ENCODE results near the gene PGAP2. TPM values are rescaled to one million over a fixed set of nuclear protein-coding genes. Genes with fewer than 3 reads are reported as not detected.
"Not testable (repeated sequence)": the region's sequence is repeated elsewhere in the genome, so short reads cannot be mapped to it uniquely, and the experiment has no call there.

Gene PGAP2
- total RNA-seq, 1 donor from 2014 or later = 21.6 TPM

DNA sequence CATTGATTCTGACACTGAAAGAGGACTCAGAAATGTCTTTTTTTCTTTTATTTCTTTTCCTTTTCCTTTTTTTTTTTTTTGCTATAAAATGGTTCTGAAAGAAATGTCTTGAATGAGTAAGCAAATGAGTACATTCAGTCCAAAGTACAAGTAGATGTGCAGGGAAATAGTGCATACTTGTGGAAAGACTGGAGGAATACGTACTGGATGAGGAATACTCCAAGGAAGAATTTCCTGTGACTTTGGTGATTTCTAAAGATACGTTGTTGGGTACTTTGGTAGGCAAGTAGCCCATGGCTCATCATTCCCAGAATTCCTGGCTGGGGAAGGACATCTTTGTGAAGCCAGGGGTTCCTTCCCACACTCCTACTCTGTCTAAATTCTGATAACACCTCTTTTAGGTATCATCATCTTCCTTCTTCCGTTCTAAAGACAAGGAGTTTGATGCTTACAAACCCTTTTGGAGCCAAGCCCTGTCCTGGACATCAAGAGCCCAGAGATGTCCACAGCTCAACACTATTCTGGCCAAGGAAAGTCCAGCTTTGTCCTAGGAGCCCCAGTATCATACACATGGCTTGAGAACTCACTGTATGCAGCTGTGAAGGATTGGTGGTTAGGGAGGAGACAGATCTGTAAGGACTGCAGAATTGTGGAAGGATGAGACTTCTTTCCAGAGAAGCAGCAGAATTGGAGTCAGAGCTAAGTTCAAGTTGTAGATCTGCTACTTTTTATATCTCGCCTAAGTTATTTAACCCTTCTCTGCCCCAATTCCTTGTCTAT is 6.2 kb upstream of the PGAP2 start:
- intact Hi-C loops (cut with micrococcal nuclease) = loop anchor here (10.0 kb wide), 1 partner anchor 197 kb away; no protein-coding TSS in a partner anchor

DNA sequence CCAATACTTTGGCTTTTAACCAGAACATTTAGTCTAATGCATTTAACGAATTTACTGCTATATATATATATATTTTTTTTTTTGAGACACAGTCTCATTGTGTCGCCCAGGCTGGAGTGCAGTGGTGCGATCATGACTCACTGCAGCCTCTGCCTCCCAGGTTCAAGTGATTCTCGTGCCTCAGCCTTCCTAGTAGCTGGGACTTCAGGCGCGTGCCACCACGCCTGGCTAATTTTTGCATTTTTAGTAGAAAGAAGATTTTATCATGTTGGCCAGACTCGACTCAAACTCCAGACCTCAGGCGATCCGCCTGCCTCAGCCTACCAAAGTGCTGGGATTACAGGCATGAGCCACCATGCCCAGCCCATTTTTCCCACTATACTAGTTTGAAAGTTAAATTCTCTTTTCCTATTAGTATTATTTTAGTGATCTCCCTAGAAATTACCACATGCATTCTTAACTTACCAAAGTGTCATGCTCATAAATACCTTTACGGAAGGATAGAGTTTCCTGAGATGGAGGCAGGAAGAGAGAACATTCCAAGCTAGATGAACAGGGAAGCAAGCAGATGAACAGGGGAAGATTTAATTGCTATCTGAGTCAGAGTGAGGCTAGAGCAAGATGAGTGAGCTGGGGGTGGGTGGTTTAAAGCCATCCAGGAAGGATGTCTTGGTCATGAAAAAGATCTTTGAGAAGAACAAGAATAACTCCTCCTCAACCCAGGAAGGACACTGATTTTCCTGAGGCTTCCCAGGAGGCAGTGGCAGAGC is 4.4 kb upstream of the PGAP2 start:
- intact Hi-C loops (cut with micrococcal nuclease) = loop anchor here (10.0 kb wide), 1 partner anchor 199 kb away; no protein-coding TSS in a partner anchor

DNA sequence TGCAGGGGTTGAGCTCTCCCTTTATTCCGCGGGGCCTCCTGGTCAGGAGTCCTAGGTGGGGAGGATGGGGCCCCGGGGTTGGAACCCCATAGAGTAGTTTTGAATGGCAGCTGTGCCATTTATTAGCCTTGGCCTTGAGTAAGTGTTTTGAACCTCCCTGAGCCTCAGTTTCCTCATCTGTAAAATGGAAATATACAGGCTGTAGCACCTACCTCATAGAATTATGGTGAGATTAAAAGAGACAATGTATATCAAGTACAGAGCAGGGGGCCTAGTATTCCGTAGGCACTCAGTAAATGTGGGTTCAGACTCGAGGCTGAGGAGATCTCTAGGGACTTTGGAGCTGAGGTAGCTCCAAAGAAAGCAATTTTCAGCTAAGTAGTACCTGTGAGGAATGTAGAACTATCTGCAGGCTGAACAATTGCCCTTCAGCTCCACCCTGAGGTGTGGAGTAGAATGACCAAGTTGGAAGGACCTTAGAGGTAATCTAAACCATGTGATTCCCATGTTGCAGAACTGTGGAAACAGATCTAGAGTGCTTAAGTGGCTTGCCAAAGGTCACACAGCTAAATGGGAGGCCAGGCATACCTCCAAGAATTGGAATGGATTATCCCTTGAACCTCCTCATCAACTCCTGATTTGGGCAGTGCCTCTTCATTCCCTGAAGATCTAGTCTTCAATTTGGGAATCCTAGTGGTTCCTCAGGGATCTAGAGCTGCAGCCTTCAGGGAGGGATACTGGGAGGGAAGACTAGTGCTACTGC is 682 bp downstream of the PGAP2 start:
- intact Hi-C loops (cut with micrococcal nuclease) = loop anchor here (1.0 to 10.0 kb wide), 10 partner anchors 12 to 263 kb away; partner anchors contain the start of gene NUP98

DNA sequence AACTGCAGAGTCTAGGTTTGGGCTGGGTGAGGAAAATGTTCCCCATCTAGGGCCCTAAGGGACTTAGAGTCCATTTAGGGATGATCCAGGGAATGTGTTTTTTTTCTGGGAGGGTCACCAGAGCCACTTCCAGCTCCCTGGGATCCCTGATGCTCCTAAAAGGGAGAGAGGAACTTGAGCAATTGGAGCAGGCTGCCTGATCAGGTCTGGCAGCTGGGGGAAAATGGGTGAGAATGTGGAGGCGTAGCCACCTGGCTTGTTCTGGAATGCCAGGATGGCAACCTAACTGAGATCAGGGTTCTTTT is 1.2 kb downstream of the PGAP2 start:
- intact Hi-C loops (cut with micrococcal nuclease) = loop anchor here (1.0 to 10.0 kb wide), 7 partner anchors 15 to 263 kb away; no protein-coding TSS in a partner anchor

DNA sequence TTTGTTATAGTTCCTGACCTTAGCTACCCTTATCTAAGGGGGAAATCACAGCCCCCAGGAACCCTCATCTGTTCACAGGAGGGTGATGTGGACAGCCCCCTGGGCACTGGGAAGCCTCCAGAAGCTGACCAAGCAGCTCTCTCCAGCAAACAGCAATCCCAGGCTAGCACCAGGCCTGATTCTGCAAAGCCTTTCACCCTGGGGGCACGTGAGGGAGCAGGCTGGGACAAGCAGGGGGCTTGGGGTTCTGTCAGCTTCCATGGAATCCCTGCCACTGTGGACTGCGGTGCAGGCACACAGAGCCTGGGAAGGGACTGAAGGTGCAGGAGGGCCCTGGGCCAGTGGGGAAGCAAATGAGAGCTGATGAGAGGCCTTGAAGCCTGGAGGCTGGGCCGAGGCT is 2.1 kb downstream of the PGAP2 start:
- intact Hi-C loops (cut with micrococcal nuclease) = no loop called here

DNA sequence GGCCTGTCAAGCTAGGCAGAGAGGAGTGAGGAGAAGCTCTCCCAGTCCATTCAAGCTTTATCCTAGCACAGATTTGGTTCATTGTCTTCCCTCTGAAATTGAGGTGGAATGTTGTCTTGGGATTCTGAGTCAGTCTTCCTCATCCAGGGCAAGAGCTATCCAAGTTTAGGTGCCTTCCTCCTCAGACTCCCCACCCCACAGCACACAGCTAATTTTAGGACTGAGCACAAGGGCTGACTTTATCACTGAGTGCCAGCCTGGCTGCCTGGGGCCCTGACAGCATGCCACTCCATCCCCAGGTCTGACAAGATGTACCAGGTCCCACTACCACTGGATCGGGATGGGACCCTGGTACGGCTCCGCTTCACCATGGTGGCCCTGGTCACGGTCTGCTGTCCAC is 2.6 kb downstream of the PGAP2 start:
- intact Hi-C loops (cut with micrococcal nuclease) = no loop called here

DNA sequence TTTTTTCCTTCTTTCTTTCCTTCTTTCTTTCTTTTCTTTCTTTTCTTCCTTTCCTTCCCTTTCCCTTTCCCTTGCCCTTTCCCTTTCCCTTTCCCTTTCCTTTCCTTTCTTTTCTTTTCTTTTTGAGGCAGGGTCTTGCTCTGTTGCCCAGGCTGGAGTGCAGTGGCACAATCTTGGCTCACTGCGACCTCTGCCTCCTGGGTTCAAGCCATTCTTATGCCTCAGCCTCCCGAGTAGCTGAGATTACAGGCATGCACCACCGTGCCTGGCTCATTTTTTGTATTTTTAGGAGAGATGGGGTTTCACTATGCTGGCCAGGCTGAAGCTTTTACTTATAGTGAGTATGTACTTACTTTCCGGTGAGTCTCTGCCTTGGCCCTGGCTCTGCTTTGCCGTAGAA is 6.5 kb downstream of the PGAP2 start:
- intact Hi-C loops (cut with micrococcal nuclease) = not testable (repeated sequence)

DNA sequence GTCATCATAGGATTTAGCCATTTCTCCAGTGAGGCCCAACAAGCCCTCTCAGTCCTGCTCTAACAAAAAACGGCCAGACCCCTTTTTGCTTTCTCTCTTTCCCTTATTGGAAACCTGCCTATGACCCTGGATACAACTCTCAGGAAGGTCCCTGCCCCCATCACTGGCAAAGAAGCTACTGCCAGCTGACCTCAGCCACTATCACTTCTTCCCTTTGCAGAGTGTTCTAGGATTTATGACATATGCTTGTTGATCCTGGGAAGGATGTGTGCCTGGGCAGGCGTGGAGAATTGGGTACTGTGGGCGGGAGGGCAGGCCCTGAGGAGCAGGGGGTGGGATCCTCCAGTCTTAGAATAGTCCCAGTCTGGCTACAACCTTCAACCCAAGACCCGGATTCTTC is 7.5 kb downstream of the PGAP2 start:
- intact Hi-C loops (cut with micrococcal nuclease) = no loop called here

DNA sequence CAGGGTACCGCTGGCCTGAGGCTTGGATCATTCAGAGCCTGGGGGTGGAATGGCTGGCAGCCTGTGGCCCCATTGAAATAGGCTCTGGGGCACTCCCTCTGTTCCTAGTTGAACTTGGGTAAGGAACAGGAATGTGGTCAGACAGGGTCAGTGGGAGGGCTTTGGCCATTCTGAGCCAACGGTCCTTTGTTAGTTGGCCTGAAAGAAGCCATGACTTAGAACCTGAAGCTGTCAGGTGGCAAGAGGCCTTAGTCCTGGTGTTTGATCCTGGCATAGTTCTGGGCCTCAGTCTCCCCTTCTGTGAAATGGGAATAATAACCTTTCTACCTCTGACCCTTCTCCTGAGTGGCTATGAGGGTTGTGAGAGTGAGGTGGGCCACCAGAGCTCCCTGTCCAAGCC is 8.3 kb downstream of the PGAP2 start:
- intact Hi-C loops (cut with micrococcal nuclease) = no loop called here

DNA sequence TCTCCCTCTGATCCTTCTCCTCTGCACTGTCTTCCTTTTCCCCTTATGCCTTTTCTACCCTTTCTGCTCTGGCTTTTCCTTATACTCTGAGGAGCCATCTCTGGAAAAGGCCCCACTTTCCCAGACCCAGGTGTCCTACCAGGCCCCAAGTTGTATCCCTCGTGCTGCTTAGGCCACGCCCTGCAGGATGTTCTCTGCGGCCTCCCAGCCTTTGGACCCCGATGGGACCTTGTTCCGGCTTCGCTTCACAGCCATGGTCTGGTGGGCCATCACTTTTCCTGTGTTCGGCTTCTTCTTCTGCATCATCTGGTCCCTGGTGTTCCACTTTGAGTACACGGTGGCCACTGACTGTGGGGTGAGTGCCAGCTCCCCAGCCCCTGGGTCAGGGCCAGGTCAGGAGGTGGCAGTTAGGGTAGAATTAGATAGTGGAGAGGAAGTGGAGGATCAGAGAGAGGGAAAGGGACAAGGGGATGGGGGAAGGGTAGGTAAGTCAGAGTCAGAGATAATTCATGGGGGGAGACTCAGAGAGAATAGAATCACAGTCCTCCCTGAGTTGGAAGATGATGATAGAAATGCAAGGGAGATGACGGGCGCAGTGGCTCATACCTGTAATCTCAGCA is 8.9 kb downstream of the PGAP2 start:
- intact Hi-C loops (cut with micrococcal nuclease) = no loop called here

DNA sequence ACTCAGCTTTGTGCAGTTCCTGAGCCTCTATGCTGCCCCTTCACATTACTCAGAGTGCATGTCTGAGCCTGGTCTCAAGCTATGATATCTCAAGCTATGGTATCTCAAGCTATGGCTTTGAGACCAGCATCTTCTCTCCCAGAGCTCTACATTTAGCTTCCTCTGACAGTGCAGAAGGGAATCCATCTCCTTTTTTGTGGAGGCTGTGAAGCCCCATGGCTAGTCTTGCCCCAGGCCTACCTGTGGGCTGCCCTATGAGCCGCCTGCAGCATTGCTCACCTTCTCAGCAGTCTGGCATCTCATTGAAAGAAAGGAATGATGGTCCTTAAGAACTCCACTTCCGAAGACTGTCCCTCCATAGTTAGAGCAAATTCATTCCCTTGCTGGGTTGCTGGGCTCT is 12.6 kb downstream of the PGAP2 start:
- intact Hi-C loops (cut with micrococcal nuclease) = no loop called here

DNA sequence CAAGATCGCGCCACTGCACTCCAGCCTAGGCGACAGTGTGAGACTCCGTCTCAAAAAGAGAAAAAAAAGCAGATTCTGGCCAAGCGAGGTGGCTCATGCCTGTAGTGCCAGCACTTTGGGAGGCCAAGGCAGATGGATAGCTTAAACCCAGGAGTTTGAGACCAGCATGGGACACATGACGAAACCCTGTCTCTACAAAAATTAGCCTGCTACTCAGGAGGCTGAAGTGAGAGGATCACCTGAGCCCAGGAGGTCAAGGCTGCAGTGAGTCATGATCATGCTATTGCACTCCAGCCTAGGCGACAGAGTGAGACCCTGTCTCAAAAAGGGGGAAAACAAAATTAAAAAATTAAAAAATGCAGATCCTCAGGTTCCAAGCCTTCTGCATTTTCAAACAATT is 14.0 kb downstream of the PGAP2 start:
- intact Hi-C loops (cut with micrococcal nuclease) = no loop called here

DNA sequence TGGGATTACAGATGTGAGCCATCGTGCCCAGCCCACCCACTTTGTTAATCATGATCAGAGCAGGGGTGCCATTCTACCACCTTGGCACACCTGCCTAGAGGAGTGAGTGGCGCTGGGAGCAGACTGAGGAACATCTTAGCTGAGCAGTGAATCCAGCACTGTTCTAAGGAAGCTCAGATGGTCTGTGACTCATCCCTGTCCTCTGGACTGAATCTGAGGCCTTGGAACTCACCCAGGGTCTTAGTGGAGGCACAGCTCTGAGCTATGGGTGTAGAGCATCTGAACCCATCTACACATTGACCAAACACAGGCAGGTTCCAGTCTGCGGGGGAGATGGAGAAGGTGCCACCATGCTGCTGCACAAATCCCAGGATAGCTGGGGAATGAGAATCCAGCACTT is 14.9 kb downstream of the PGAP2 start:
- intact Hi-C loops (cut with micrococcal nuclease) = no loop called here

DNA sequence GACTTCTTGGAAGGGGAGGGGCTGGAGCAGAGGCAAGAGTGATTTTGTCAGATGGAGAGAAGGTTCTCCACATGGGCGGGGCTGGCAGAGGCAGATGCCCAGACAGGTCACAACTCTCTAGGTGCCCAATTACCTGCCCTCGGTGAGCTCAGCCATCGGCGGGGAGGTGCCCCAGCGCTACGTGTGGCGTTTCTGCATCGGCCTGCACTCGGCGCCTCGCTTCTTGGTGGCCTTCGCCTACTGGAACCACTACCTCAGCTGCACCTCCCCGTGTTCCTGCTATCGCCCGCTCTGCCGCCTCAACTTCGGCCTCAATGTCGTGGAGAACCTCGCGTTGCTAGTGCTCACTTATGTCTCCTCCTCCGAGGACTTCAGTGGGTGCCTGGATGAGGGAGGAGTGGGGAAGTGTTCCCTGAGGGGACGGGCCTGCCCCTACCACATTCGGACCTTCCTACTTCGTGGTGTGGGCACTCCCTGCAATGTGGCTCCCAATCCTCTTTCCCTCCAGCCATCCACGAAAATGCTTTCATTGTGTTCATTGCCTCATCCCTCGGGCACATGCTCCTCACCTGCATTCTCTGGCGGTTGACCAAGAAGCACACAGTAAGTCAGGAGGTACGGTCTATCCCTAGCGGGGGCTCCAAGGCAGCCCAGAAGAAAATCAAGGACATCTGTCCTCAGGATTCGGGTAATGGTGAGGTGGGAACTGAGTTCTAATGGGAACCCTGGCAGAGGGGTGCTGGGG is 15.6 kb downstream of the PGAP2 start:
- intact Hi-C loops (cut with micrococcal nuclease) = loop anchor here (1.0 to 2.0 kb wide), 5 partner anchors 13 to 248 kb away; partner anchors contain the start of gene STIM1

DNA sequence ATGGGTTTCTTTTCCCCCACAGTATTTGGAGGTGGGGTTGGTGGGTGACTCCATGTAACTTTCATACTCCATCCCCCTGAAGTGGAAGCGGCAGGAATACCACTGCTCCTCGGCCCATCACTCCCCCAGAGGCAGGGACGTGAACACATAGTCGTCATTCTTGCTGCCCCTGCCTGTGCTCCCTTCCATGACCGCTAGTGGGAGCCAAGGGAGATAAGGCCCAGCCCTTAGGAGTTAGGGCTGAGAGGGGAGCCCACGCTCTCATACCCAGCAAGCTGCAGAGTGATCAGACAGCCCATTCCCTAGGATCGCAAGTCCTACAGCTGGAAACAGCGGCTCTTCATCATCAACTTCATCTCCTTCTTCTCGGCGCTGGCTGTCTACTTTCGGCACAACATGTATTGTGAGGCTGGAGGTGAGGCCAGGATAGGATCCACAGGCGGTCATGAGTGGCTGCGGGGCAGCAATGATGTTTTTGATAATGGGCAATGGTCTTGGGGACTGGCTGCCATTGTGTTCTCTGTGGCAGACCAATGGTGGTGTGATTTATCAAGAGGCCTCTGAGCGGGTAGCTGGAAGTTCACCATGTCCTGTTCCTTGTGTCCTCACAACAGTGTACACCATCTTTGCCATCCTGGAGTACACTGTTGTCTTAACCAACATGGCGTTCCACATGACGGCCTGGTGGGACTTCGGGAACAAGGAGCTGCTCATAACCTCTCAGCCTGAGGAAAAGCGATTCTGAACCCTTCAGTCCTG is 16.5 kb downstream of the PGAP2 start:
- intact Hi-C loops (cut with micrococcal nuclease) = loop anchor here (1.0 to 2.0 kb wide), 5 partner anchors 12 to 247 kb away; partner anchors contain the start of gene STIM1

DNA sequence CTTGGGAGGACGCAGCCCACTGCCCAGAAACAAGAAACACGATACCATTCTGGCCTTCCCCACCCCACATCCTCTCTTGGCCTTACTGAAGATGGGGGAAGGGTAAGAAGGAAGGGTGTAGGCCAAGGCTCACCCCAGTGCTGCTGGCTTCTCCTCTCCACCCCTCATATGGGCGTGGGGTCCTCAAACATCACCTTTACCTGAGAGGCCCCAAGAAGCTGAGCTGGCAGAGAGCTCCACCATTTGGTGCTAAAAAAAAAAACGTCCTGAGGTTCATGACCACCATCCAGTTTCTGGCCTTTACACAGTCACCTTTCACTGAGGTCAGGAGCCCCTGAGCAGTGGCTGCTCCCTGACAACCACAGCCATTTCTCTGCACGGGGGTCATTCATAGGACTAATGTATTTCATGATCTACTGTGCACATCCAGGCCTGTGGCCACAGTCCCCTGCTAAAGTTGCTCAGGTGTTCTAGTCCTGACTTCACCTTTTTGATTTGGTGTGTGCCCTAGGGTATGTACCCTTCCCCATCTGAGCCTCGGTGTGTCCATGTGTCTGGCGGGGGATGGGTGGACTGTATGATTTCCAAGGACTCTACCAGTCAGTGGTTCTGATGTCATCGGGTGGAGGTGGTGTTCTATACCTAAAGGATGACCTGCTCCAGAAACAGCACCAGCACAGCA is 17.3 kb downstream of the PGAP2 start:
- intact Hi-C loops (cut with micrococcal nuclease) = loop anchor here (2.0 kb wide), 1 partner anchor 29 kb away; the partner anchor contains the start of gene STIM1

DNA sequence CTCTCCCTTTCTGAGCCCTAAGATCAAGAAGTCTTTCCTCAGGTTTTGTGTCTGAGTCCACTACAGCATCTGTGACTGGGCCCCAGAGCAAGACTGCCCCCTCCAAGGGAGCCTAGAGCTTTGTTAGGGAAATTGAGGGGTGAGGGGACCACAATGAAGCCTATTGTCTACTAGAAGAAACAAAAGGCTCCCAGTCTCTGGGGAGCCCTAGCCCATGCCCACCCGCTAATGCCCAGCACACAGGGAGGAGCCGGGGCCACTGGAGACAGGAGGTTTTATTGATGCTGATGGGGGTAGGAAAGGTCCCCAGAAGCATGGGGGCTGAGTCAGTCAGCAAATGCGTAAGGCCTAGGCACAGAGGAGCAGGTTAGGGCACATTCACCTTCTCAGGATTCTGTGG is 18.4 kb downstream of the PGAP2 start:
- intact Hi-C loops (cut with micrococcal nuclease) = no loop called here

DNA sequence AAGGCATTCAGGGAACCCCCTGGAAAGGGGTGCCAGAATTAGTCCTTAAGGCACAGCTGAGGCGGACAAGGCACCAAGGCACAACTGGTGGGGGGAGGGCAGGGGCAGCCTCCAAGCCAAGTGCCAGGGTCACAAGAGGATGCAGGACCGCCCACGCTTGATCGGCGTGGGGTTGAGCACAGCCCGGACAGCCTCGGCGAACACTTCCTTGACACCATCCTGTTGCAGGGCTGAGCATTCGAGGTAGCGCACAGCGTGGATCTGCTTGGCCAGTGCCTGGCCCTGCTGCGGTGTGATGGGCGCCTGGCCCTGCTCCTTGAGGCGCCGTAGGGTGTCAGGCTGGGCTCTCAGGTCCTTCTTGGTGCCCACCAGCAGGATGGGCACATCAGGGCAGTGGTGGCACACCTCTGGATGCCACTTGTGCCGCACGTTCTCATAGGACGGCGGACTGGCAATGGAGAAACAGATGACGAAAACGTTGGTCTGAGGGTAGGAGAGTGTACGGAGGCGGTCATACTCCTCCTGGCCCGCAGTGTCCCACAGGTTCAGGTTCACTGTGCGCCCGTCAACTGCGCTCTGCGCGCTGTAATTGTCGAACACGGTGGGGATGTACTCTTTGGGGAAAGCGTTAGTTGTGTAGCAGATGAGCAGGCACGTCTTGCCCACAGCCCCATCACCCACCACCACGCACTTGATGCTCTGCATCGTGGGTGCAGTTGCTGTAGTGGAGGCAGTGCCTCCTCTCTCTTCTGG is 19.2 kb downstream of the PGAP2 start:
- intact Hi-C loops (cut with micrococcal nuclease) = no loop called here
